HL-60/S4 (cell line): ENCODE data around the gene EHD4.

Experiments
- in situ Hi-C: fragments of 300-500 bp; cut with MboI; formaldehyde crosslinking; loops from 2 replicates; pipeline ENCODE4 v1.14.3; 2022; ENCODE audit warnings: low sequenced_read_pairs

EHD4 gene

GRCh38 chr15:41961595-41962202 is 10.7 kb downstream of the EHD4 start:
- in situ Hi-C loops: no loop called here

GRCh38 chr15:41961001-41961518 is 11.3 kb downstream of the EHD4 start:
- in situ Hi-C loops: no loop called here

- in situ Hi-C loops: no loop called here
Observed at GRCh38 chr15:41958002-41958420, 14.3 kb downstream of the EHD4 start.

- in situ Hi-C loops: no loop called here
Observed at GRCh38 chr15:41957021-41957897, 15.1 kb downstream of the EHD4 start.

- in situ Hi-C loops: no loop called here
Observed at GRCh38 chr15:41955807-41956525, 16.4 kb downstream of the EHD4 start.

GRCh38 chr15:41955100-41955499 is 17.3 kb downstream of the EHD4 start:
- in situ Hi-C loops: no loop called here

- in situ Hi-C loops: no loop called here
Observed at GRCh38 chr15:41954036-41954435, 18.3 kb downstream of the EHD4 start.

- in situ Hi-C loops: no loop called here
Observed at GRCh38 chr15:41952013-41952563, 20.3 kb downstream of the EHD4 start.

GRCh38 chr15:41951571-41951970 is 20.8 kb downstream of the EHD4 start:
- in situ Hi-C loops: no loop called here

GRCh38 chr15:41950489-41950888 is 21.9 kb downstream of the EHD4 start:
- in situ Hi-C loops: no loop called here

- in situ Hi-C loops: no loop called here
Observed at GRCh38 chr15:41950127-41950483, 22.3 kb downstream of the EHD4 start.

GRCh38 chr15:41949401-41950126 is 22.8 kb downstream of the EHD4 start:
- in situ Hi-C loops: no loop called here

- in situ Hi-C loops: no loop called here
Observed at GRCh38 chr15:41948490-41948889, 23.9 kb downstream of the EHD4 start.

GRCh38 chr15:41946970-41947369 is 25.4 kb downstream of the EHD4 start:
- in situ Hi-C loops: no loop called here

GRCh38 chr15:41945731-41946130 is 26.6 kb downstream of the EHD4 start:
- in situ Hi-C loops: no loop called here

GRCh38 chr15:41945221-41945620 is 27.1 kb downstream of the EHD4 start:
- in situ Hi-C loops: no loop called here

- in situ Hi-C loops: no loop called here
Observed at GRCh38 chr15:41944313-41944940, 27.9 kb downstream of the EHD4 start.

GRCh38 chr15:41943543-41944312 is 28.6 kb downstream of the EHD4 start:
- in situ Hi-C loops: no loop called here

- in situ Hi-C loops: no loop called here
Observed at GRCh38 chr15:41942886-41943285, 29.5 kb downstream of the EHD4 start.
